Keratinocyte (primary cell): ENCODE data around the gene EVPLL.
"Not testable (repeated sequence)": the region's sequence is repeated elsewhere in the genome, so short reads cannot be mapped to it uniquely, and the experiment has no call there.

Source experiments
- CTCF ChIP-seq, 3 experiments: IDR thresholded peaks in 1 of 3; conservative IDR thresholded peaks in 1 of 3; optimal IDR thresholded peaks in 1 of 3; 2 replicates in 2 of 3; 3 replicates in 1 of 3; pipeline versions ENCODE3 to v1.5.1; 2011; ENCODE audit warnings: low read length in 3 of 3, mild to moderate bottlenecking in 3 of 3, moderate library complexity in 2 of 3, control low read depth in 1 of 3, inconsistent platforms in 1 of 3; ENCODE audit not compliant: insufficient read depth in 2 of 3; ENCODE audit errors: extremely low read depth in 1 of 3
- EZH2 ChIP-seq: IDR thresholded peaks from one replicate; pipeline ENCODE4 v1.6.1; 2012; ENCODE audit warnings: inconsistent platforms, mild to moderate bottlenecking, low read length, moderate library complexity

GRCh38 chr17:18412001-18412538 lies 34.5 kb downstream of the EVPLL start:
- TF ChIP-seq EZH2; CTCF (optimal IDR thresholded peaks at IDR 0.05 in 1 of 3, IDR thresholded peaks at IDR 0.05 in 1 of 3, conservative IDR thresholded peaks at IDR 0.05 in 1 of 3; ENCODE audit: extremely low read depth in 1 of 3, insufficient read depth in 2 of 3, low read length in 3 of 3): not testable (repeated sequence)
